GM12878 (cell line): ENCODE data around the gene KLF6. TPM values are rescaled to one million over a fixed set of nuclear protein-coding genes. Genes with fewer than 3 reads are reported as not detected.
A peak's percentile ranks its signal among the peaks of the same experiment; 100 is the strongest.

Experiments used
- CBX5 ChIP-seq: sonication (generic); IDR thresholded peaks from 2 replicates; pipeline ENCODE4 v1.6.1; 2016; ENCODE audit warnings: low read depth, moderate library complexity, mild to moderate bottlenecking, inconsistent platforms
- DPF2 ChIP-seq: fragments of 450-650 bp; IDR thresholded peaks from 2 replicates; pipeline ENCODE4 v1.6.1; 2017; ENCODE audit warnings: mild to moderate bottlenecking
- EED ChIP-seq: sonication (generic); IDR thresholded peaks from 2 replicates; pipeline ENCODE4 v1.6.1; 2016; ENCODE audit warnings: antibody characterized with exemption, low read depth
- IRF4 ChIP-seq: IDR thresholded peaks from 2 replicates; pipeline ENCODE4 v1.6.1; 2011; ENCODE audit warnings: low read depth, low read length
- IRF5 ChIP-seq: fragments of 450-650 bp; IDR thresholded peaks from 2 replicates; pipeline ENCODE4 v1.6.1; 2017; ENCODE audit warnings: borderline replicate concordance
- MEF2A ChIP-seq: IDR thresholded peaks from 2 replicates; pipeline ENCODE4 v1.6.1; 2011; ENCODE audit warnings: low read depth, mild to moderate bottlenecking, low read length, moderate library complexity; ENCODE audit not compliant: insufficient read depth
- MEF2B ChIP-seq: fragments of 450-650 bp; IDR thresholded peaks from 2 replicates; pipeline ENCODE4 v1.6.1; 2018; ENCODE audit warnings: mild to moderate bottlenecking, moderate library complexity; ENCODE audit not compliant: partially characterized antibody, poor library complexity, severe bottlenecking
- MTA2 ChIP-seq: fragments of 450-650 bp; IDR thresholded peaks from 2 replicates; pipeline ENCODE4 v1.6.1; 2016; ENCODE audit warnings: low read depth, mild to moderate bottlenecking, moderate library complexity
- NBN ChIP-seq: fragments of 450-650 bp; IDR thresholded peaks from 2 replicates; pipeline ENCODE4 v1.6.1; 2016
- NR2C1 ChIP-seq: fragments of 450-650 bp; IDR thresholded peaks from 2 replicates; pipeline ENCODE4 v1.6.1; 2017; ENCODE audit warnings: antibody characterized with exemption, mild to moderate bottlenecking, moderate library complexity
- NRF1 ChIP-seq: conservative IDR thresholded peaks from 2 replicates; pipeline ENCODE4 v1.6.1; 2011; ENCODE audit warnings: mild to moderate bottlenecking, low read depth, low read length, improper control_type of control experiment
- PAX5 ChIP-seq: IDR thresholded peaks from 2 replicates; pipeline ENCODE4 v1.6.1; 2011; ENCODE audit warnings: low read depth, low read length, borderline replicate concordance
- RAD51 ChIP-seq: fragments of 450-650 bp; IDR thresholded peaks from 2 replicates; pipeline ENCODE4 v1.6.1; 2016; ENCODE audit warnings: moderate library complexity, mild to moderate bottlenecking, inconsistent platforms
- RELA ChIP-seq: fragments of 450-650 bp; IDR thresholded peaks from 2 replicates; pipeline ENCODE4 v1.8.0; 2014; ENCODE audit warnings: borderline replicate concordance; ENCODE audit not compliant: partially characterized antibody
- SKIL ChIP-seq: fragments of 450-650 bp; IDR thresholded peaks from 2 replicates; pipeline ENCODE4 v1.6.1; 2017; ENCODE audit warnings: mild to moderate bottlenecking, low read depth, inconsistent platforms; ENCODE audit not compliant: poor library complexity, severe bottlenecking
- TCF3 ChIP-seq: IDR thresholded peaks from 2 replicates; pipeline ENCODE4 v1.6.1; 2012; ENCODE audit warnings: low read depth, mild to moderate bottlenecking, low read length, borderline replicate concordance; ENCODE audit not compliant: insufficient read depth
- ZNF207 ChIP-seq: fragments of 450-650 bp; IDR thresholded peaks from 2 replicates; pipeline ENCODE4 v1.6.1; 2014; ENCODE audit warnings: antibody characterized with exemption, mild to moderate bottlenecking, borderline replicate concordance
- polyA plus RNA-seq, 11 experiments: library from polyadenylated mRNA; depleted of rRNA in 4 of 11; unstranded in 6 of 11; stranded (reverse) in 5 of 11; fragments of >200 nt; fragmentation: Nextera tagmentation in 4 of 11; fragmentation: Illumina TruSeq in 1 of 11; extraction: Ambion mirVana in 4 of 11; extraction: Trizol in 1 of 11; gene quantifications; 1 replicate in 1 of 11; 2 replicates in 10 of 11; pipeline versions ENCODE4 v1.2.1 to v1.2.3, GENCODE V29; 2011 to 2016; ENCODE audit warnings: inconsistent platforms in 2 of 11, missing spikeins in 2 of 11, low read depth in 1 of 11
- total RNA-seq, 4 experiments: library from RNA; depleted of rRNA in 3 of 4; stranded (reverse); fragments of >200 nt in 3 of 4; fragmentation: Illumina TruSeq in 1 of 4; extraction: Trizol in 1 of 4; gene quantifications; 2 replicates each; pipeline versions ENCODE4 v1.2.1 to v1.2.3, GENCODE V29; 2013 to 2021
- TF ChIP-seq, protein P1 (sequence below): IDR thresholded peaks from 2 replicates; pipeline ENCODE4 v1.6.1; 2012; ENCODE audit warnings: low read depth, low read length, improper control_type of control experiment
- TF ChIP-seq, protein P2 (sequence below): fragments of 450-650 bp; IDR thresholded peaks from 2 replicates; pipeline ENCODE4 v1.6.1; 2018; ENCODE audit warnings: mild to moderate bottlenecking, low read depth, moderate library complexity; ENCODE audit not compliant: partially characterized antibody
- TF ChIP-seq, protein P3 (sequence below): IDR thresholded peaks from 2 replicates; pipeline ENCODE4 v1.6.1; 2012; ENCODE audit warnings: mild to moderate bottlenecking, low read depth, low read length

KLF6 gene
- total and polyA plus RNA-seq, 10 of the 15 experiments (the other 5 are each of a cell fraction or from before 2014, with no cell fraction given): 7.4 to 54.1 (median 23.5) TPM

DNA sequence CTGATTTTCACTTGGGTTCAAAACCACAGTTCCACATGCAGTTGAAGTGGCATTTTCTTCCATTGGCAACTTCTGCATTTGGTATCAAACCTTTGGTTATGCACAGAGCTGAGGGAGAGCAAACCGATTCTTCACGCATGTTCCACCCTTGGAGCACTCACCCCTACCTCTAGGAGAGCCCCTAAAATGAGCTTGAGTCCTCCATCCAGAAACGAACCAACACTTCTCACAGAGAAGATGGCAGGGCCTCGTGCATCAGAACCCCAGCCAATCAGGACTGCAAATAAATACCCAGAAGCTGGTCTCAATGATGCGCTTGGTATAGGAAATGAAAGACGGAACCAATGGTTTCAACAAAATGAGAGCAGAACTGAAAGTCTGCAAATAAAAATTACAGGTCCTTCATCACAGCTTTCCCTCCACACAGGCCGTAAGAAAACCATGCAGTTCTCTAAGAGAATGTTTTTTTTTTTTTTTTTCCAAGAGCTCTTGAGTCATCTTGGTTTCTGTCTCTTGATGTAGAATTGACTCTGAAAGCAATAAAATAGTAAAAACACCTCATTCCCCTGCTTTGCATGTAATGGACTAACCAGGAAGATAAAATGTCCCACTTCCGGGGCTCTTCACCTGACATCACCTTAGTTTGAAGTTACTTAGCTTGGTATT, 23.9 kb downstream of the KLF6 start (continued):
- TF ChIP-seq, protein P1, sequence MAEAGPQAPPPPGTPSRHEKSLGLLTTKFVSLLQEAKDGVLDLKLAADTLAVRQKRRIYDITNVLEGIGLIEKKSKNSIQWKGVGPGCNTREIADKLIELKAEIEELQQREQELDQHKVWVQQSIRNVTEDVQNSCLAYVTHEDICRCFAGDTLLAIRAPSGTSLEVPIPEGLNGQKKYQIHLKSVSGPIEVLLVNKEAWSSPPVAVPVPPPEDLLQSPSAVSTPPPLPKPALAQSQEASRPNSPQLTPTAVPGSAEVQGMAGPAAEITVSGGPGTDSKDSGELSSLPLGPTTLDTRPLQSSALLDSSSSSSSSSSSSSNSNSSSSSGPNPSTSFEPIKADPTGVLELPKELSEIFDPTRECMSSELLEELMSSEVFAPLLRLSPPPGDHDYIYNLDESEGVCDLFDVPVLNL: no peak
- no peak for TF ChIP-seq ZNF207
- peak; percentile 92 for TF ChIP-seq CBX5
- TF ChIP-seq RAD51: no peak
- no peak for TF ChIP-seq PAX5
- TF ChIP-seq NBN: no peak
- TF ChIP-seq RELA: no peak
- peak; percentile 40 for TF ChIP-seq SKIL
- no peak for TF ChIP-seq DPF2
- no peak for TF ChIP-seq TCF3
- no peak for TF ChIP-seq MTA2
- TF ChIP-seq MEF2A: 0 out of 2 replicates have a peak, but pooled peaks have one; percentile 70
- no peak for TF ChIP-seq IRF5
- TF ChIP-seq, protein P2, sequence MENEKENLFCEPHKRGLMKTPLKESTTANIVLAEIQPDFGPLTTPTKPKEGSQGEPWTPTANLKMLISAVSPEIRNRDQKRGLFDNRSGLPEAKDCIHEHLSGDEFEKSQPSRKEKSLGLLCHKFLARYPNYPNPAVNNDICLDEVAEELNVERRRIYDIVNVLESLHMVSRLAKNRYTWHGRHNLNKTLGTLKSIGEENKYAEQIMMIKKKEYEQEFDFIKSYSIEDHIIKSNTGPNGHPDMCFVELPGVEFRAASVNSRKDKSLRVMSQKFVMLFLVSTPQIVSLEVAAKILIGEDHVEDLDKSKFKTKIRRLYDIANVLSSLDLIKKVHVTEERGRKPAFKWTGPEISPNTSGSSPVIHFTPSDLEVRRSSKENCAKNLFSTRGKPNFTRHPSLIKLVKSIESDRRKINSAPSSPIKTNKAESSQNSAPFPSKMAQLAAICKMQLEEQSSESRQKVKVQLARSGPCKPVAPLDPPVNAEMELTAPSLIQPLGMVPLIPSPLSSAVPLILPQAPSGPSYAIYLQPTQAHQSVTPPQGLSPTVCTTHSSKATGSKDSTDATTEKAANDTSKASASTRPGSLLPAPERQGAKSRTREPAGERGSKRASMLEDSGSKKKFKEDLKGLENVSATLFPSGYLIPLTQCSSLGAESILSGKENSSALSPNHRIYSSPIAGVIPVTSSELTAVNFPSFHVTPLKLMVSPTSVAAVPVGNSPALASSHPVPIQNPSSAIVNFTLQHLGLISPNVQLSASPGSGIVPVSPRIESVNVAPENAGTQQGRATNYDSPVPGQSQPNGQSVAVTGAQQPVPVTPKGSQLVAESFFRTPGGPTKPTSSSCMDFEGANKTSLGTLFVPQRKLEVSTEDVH: no peak
- TF ChIP-seq NRF1: no peak
- TF ChIP-seq EED: peak; percentile 70
- TF ChIP-seq IRF4: peak; percentile 65; the same call in 1 of the 2 replicates
- TF ChIP-seq, protein P3, sequence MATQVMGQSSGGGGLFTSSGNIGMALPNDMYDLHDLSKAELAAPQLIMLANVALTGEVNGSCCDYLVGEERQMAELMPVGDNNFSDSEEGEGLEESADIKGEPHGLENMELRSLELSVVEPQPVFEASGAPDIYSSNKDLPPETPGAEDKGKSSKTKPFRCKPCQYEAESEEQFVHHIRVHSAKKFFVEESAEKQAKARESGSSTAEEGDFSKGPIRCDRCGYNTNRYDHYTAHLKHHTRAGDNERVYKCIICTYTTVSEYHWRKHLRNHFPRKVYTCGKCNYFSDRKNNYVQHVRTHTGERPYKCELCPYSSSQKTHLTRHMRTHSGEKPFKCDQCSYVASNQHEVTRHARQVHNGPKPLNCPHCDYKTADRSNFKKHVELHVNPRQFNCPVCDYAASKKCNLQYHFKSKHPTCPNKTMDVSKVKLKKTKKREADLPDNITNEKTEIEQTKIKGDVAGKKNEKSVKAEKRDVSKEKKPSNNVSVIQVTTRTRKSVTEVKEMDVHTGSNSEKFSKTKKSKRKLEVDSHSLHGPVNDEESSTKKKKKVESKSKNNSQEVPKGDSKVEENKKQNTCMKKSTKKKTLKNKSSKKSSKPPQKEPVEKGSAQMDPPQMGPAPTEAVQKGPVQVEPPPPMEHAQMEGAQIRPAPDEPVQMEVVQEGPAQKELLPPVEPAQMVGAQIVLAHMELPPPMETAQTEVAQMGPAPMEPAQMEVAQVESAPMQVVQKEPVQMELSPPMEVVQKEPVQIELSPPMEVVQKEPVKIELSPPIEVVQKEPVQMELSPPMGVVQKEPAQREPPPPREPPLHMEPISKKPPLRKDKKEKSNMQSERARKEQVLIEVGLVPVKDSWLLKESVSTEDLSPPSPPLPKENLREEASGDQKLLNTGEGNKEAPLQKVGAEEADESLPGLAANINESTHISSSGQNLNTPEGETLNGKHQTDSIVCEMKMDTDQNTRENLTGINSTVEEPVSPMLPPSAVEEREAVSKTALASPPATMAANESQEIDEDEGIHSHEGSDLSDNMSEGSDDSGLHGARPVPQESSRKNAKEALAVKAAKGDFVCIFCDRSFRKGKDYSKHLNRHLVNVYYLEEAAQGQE: no peak
- TF ChIP-seq MEF2B: peak; percentile 16
- TF ChIP-seq NR2C1: no peak
